ENCODE measurements around the gene SLC6A19.

DNA sequence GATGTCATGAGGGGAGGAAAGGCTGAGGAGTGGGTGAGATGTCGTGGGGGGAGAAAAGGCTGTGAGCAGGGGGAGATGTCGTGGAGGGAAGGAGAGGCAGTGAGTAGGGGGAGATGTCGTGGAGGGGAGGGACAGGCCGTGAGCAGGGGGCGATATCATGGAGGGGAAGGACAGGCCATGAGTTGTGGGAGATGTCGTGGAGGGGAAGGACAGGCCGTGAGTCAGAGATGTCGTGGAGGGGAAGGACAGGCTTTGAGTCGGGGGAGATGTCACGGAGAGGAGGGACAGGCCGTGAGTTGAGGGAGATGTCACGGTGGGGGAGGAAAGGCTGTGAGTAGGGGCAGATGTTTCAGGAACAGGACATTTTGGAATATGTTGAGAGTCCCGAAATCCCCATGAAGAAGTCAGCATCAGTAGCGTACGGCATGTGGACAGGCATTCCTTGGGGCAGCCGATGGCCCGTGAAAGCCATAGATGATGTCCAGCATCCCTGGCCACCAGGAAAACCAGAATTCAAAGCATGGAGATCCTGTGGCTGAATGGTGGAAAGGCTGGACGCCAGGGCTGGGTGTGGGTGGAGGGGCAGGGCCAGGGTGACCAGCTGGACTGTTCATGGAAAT lies 8.3 kb upstream of the SLC6A19 start:
- TF ChIP-seq, protein P1, sequence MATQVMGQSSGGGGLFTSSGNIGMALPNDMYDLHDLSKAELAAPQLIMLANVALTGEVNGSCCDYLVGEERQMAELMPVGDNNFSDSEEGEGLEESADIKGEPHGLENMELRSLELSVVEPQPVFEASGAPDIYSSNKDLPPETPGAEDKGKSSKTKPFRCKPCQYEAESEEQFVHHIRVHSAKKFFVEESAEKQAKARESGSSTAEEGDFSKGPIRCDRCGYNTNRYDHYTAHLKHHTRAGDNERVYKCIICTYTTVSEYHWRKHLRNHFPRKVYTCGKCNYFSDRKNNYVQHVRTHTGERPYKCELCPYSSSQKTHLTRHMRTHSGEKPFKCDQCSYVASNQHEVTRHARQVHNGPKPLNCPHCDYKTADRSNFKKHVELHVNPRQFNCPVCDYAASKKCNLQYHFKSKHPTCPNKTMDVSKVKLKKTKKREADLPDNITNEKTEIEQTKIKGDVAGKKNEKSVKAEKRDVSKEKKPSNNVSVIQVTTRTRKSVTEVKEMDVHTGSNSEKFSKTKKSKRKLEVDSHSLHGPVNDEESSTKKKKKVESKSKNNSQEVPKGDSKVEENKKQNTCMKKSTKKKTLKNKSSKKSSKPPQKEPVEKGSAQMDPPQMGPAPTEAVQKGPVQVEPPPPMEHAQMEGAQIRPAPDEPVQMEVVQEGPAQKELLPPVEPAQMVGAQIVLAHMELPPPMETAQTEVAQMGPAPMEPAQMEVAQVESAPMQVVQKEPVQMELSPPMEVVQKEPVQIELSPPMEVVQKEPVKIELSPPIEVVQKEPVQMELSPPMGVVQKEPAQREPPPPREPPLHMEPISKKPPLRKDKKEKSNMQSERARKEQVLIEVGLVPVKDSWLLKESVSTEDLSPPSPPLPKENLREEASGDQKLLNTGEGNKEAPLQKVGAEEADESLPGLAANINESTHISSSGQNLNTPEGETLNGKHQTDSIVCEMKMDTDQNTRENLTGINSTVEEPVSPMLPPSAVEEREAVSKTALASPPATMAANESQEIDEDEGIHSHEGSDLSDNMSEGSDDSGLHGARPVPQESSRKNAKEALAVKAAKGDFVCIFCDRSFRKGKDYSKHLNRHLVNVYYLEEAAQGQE (IDR thresholded peaks at IDR 0.05; ENCODE audit: low read depth, low read length), result no peak
- TF ChIP-seq RXRA (IDR thresholded peaks at IDR 0.05; ENCODE audit: borderline replicate concordance, low read depth) (no peak), RCOR1 (IDR thresholded peaks at IDR 0.05; ENCODE audit: low read length) (no peak), EZH2phosphoT487 (IDR thresholded peaks at IDR 0.05; ENCODE audit: borderline replicate concordance, low read depth) (no peak), MXI1 (IDR thresholded peaks at IDR 0.05; ENCODE audit: low read depth, low read length) (no peak), SMC3 (IDR thresholded peaks at IDR 0.05; ENCODE audit: low read depth, low read length) (no peak), RFX5 (IDR thresholded peaks at IDR 0.05; ENCODE audit: low read length) (no peak), POLR2AphosphoS5 (IDR thresholded peaks at IDR 0.05; ENCODE audit: low read depth, low read length) (no peak), FOXJ3 (CRISPR knock-in tag; IDR thresholded peaks at IDR 0.05) (no peak), TCF12 (IDR thresholded peaks at IDR 0.05) (no peak)
- TF ChIP-seq, protein P2, sequence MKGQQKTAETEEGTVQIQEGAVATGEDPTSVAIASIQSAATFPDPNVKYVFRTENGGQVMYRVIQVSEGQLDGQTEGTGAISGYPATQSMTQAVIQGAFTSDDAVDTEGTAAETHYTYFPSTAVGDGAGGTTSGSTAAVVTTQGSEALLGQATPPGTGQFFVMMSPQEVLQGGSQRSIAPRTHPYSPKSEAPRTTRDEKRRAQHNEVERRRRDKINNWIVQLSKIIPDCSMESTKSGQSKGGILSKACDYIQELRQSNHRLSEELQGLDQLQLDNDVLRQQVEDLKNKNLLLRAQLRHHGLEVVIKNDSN (IDR thresholded peaks at IDR 0.05; ENCODE audit: borderline replicate concordance, low read depth), result no peak
- TF ChIP-seq, protein P3, sequence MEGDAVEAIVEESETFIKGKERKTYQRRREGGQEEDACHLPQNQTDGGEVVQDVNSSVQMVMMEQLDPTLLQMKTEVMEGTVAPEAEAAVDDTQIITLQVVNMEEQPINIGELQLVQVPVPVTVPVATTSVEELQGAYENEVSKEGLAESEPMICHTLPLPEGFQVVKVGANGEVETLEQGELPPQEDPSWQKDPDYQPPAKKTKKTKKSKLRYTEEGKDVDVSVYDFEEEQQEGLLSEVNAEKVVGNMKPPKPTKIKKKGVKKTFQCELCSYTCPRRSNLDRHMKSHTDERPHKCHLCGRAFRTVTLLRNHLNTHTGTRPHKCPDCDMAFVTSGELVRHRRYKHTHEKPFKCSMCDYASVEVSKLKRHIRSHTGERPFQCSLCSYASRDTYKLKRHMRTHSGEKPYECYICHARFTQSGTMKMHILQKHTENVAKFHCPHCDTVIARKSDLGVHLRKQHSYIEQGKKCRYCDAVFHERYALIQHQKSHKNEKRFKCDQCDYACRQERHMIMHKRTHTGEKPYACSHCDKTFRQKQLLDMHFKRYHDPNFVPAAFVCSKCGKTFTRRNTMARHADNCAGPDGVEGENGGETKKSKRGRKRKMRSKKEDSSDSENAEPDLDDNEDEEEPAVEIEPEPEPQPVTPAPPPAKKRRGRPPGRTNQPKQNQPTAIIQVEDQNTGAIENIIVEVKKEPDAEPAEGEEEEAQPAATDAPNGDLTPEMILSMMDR (IDR thresholded peaks at IDR 0.05), result no peak
- TF ChIP-seq, protein P4, sequence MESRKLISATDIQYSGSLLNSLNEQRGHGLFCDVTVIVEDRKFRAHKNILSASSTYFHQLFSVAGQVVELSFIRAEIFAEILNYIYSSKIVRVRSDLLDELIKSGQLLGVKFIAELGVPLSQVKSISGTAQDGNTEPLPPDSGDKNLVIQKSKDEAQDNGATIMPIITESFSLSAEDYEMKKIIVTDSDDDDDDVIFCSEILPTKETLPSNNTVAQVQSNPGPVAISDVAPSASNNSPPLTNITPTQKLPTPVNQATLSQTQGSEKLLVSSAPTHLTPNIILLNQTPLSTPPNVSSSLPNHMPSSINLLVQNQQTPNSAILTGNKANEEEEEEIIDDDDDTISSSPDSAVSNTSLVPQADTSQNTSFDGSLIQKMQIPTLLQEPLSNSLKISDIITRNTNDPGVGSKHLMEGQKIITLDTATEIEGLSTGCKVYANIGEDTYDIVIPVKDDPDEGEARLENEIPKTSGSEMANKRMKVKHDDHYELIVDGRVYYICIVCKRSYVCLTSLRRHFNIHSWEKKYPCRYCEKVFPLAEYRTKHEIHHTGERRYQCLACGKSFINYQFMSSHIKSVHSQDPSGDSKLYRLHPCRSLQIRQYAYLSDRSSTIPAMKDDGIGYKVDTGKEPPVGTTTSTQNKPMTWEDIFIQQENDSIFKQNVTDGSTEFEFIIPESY (IDR thresholded peaks at IDR 0.05; ENCODE audit: borderline replicate concordance, low read depth), result no peak

Measured in SK-N-SH (cell line).